Measurements from ENCODE around the gene DHX30. TPM values are rescaled to one million over a fixed set of nuclear protein-coding genes. Genes with fewer than 3 reads are reported as not detected.

The DHX30 gene
- total and polyA plus RNA-seq, 2 of the 8 experiments (the other 6 are each of a cell fraction or from before 2014, with no cell fraction given) = 82.4 to 97.9 TPM

DNA sequence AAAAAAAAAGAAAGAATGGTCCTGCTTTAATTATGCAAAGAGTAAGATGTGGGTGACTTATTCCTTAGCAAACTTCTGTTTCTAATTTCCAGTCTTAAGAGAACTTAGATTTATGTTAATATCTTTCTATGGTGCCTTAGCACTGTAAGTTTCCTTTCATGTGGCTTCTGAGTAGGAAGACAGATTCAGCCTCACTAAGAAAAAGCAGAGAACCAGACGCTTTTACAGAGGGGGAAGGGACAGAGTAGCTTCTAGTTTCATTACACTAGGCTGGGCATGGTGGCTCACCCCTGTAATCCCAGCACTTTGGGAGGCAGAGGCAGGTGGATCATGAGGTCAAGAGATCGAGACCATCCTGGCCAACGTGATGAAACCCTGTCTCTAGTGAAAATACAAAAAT is 95.0 kb downstream of the DHX30 start (continued):
- TF ChIP-seq CHD7 (IDR thresholded peaks at IDR 0.05; ENCODE audit: insufficient replicate concordance, low read length) (no peak), HDAC2 (IDR thresholded peaks at IDR 0.05; ENCODE audit: borderline replicate concordance in 1 of 2, low read depth in 2 of 2, low read length in 2 of 2) (no peak), GABPA (IDR thresholded peaks at IDR 0.05; ENCODE audit: borderline replicate concordance, insufficient read depth, low read length) (no peak), BCL11A (IDR thresholded peaks at IDR 0.05; ENCODE audit: low read depth in 2 of 2, low read length in 2 of 2) (no peak), SRF (IDR thresholded peaks at IDR 0.05; ENCODE audit: low read depth, low read length) (no peak), SP4 (IDR thresholded peaks at IDR 0.05; ENCODE audit: low read length) (no peak), EP300 (IDR thresholded peaks at IDR 0.05; ENCODE audit: borderline replicate concordance in 1 of 2, low read depth in 2 of 2, low read length in 2 of 2) (no peak), RNF2 (IDR thresholded peaks at IDR 0.05; ENCODE audit: borderline replicate concordance, low read depth, low read length, missing control alignments, poor library complexity, severe bottlenecking) (no peak), ATF3 (IDR thresholded peaks at IDR 0.05; ENCODE audit: insufficient read depth, low read depth, low read length) (no peak)
